IMR-90 (cell line): ENCODE measurements around the gene PILRB. TPM values are rescaled to one million over a fixed set of nuclear protein-coding genes. Genes with fewer than 3 reads are reported as not detected.

Source experiments
- ATAC-seq: fragments of 200-7000 bp; cut with Tn5 transposase; 2 replicates; pipeline ENCODE4 v1.9.1; 2020; ENCODE audit warnings: low read depth, mild to moderate bottlenecking, moderate library complexity
- BruUV-seq: library from RNA; stranded (reverse); fragments of 400-500 nt; replicated peaks from 2 replicates; lab custom pipeline; 2021; lab: Mats Ljungman, UMichigan
- CTCF ChIA-PET: fragments of 300-600 bp; formaldehyde crosslinking; extraction: SDS; loops from one replicate; lab custom pipeline; 2021; ENCODE audit warnings: antibody characterized with exemption; lab: Yijun Ruan, JAX
- POLR2A ChIA-PET: fragments of 300-600 bp; sonication (Branson Sonifier 250); formaldehyde crosslinking; loops from one replicate; lab custom pipeline; 2022; ENCODE audit warnings: antibody characterized with exemption; ENCODE audit not compliant: unreplicated experiment; lab: Charles Lee
- DNase-seq: peaks from one replicate; pipeline ENCODE4 v3.0.0; 2013
- H2AFZ ChIP-seq: replicated peaks from 2 replicates; pipeline ENCODE3; 2013; ENCODE audit warnings: low read length, mild to moderate bottlenecking; ENCODE audit not compliant: poor library complexity
- H2AK5ac ChIP-seq: 2 replicates; pipeline ENCODE4 v1.6.1; 2013; ENCODE audit warnings: low read depth, low read length, inconsistent platforms
- H2AK9ac ChIP-seq: replicated peaks from 2 replicates; pipeline ENCODE3; 2013; ENCODE audit warnings: mild to moderate bottlenecking, low read depth, low read length, moderate library complexity; ENCODE audit not compliant: poor library complexity
- H2BK120ac ChIP-seq: 2 replicates; pipeline ENCODE4 v1.6.1; 2013; ENCODE audit warnings: low read depth, low read length, inconsistent platforms
- H2BK15ac ChIP-seq: 3 replicates; pipeline ENCODE4 v1.6.1; 2013; ENCODE audit warnings: low read depth, low read length, inconsistent platforms
- H2BK20ac ChIP-seq: 2 replicates; pipeline ENCODE4 v1.6.1; 2013; ENCODE audit warnings: low read depth, mild to moderate bottlenecking, inconsistent platforms, low read length, moderate library complexity
- H2BK5ac ChIP-seq: 2 replicates; pipeline ENCODE4 v1.6.1; 2013; ENCODE audit warnings: mild to moderate bottlenecking, low read depth, low read length, inconsistent platforms; ENCODE audit not compliant: poor library complexity, severe bottlenecking
- H3K14ac ChIP-seq: replicated peaks from 2 replicates; pipeline ENCODE4 v1.6.1; 2013; ENCODE audit warnings: low read depth, low read length, inconsistent platforms
- H3K18ac ChIP-seq: 2 replicates; pipeline ENCODE4 v1.6.1; 2013; ENCODE audit warnings: low read depth, low read length, control low read depth
- H3K23ac ChIP-seq: 2 replicates; pipeline ENCODE4 v1.6.1; 2013; ENCODE audit warnings: low read depth, low read length, inconsistent platforms
- H3K27ac ChIP-seq: 2 replicates; pipeline ENCODE4 v1.5.1; 2013; ENCODE audit warnings: mild to moderate bottlenecking, control low read depth, low read length; ENCODE audit not compliant: insufficient read depth
- H3K27me3 ChIP-seq: 2 replicates; pipeline ENCODE4 v1.6.1; 2013; ENCODE audit warnings: low read length; ENCODE audit not compliant: control insufficient read depth, insufficient read depth
- H3K36me3 ChIP-seq: 2 replicates; pipeline ENCODE4 v1.6.1; 2013; ENCODE audit warnings: low read length, mixed read lengths; ENCODE audit not compliant: control insufficient read depth, insufficient read depth
- H3K4ac ChIP-seq: 2 replicates; pipeline ENCODE4 v1.6.1; 2013; ENCODE audit warnings: low read depth, low read length, inconsistent platforms
- H3K4me1 ChIP-seq: 2 replicates; pipeline ENCODE4 v1.6.1; 2013; ENCODE audit warnings: low read length, mixed read lengths; ENCODE audit not compliant: control insufficient read depth, insufficient read depth
- H3K4me2 ChIP-seq: 2 replicates; pipeline ENCODE4 v1.6.1; 2013; ENCODE audit warnings: low read depth, mild to moderate bottlenecking, control low read depth, low read length, moderate library complexity
- H3K4me3 ChIP-seq: 2 replicates; pipeline ENCODE4 v1.5.1; 2013; ENCODE audit warnings: low read depth, mild to moderate bottlenecking, control low read depth, low read length, moderate library complexity; ENCODE audit not compliant: insufficient read depth
- H3K56ac ChIP-seq: 2 replicates; pipeline ENCODE4 v1.6.1; 2013; ENCODE audit warnings: low read length, inconsistent platforms; ENCODE audit not compliant: insufficient read depth; ENCODE audit errors: extremely low read depth
- H3K79me1 ChIP-seq, 2 experiments: 2 replicates each; pipeline ENCODE4 v1.6.1; 2013; ENCODE audit warnings: low read length in 2 of 2, inconsistent platforms in 1 of 2, low read depth in 1 of 2
- H3K9ac ChIP-seq: 2 replicates; pipeline ENCODE4 v1.6.1; 2013; ENCODE audit warnings: low read depth, low read length, control low read depth
- H3K9me1 ChIP-seq: 2 replicates; pipeline ENCODE4 v1.6.1; 2013; ENCODE audit warnings: low read length, inconsistent platforms; ENCODE audit not compliant: insufficient read depth
- H3K9me3 ChIP-seq: 2 replicates; pipeline ENCODE4 v1.6.1; 2013; ENCODE audit warnings: low read length; ENCODE audit not compliant: control insufficient read depth, insufficient read depth
- H4K20me1 ChIP-seq: 2 replicates; pipeline ENCODE4 v1.6.1; 2013; ENCODE audit warnings: low read length, inconsistent platforms; ENCODE audit not compliant: insufficient read depth
- H4K5ac ChIP-seq: 2 replicates; pipeline ENCODE4 v1.6.1; 2013; ENCODE audit warnings: mild to moderate bottlenecking, low read depth, low read length, control low read depth
- H4K8ac ChIP-seq, 2 experiments: 2 replicates each; pipeline ENCODE4 v1.6.1; 2013; ENCODE audit warnings: low read depth in 2 of 2, low read length in 2 of 2, control low read depth in 1 of 2, inconsistent platforms in 1 of 2
- H4K91ac ChIP-seq: 2 replicates; pipeline ENCODE4 v1.6.1; 2013; ENCODE audit warnings: low read depth, low read length, inconsistent platforms; ENCODE audit not compliant: insufficient read depth
- FOS ChIP-seq: fragments of 150-350 bp; IDR thresholded peaks from 2 replicates; pipeline ENCODE4 v1.6.1; 2016; ENCODE audit warnings: low read depth, low read length
- MAFK ChIP-seq: IDR thresholded peaks from 2 replicates; pipeline ENCODE4 v1.6.1; 2012; ENCODE audit warnings: low read depth, low read length, improper control_type of control experiment
- POLR2A ChIP-seq: IDR thresholded peaks from 2 replicates; pipeline ENCODE4 v1.6.1; 2012; ENCODE audit warnings: mild to moderate bottlenecking, low read depth, low read length
- RAD21 ChIP-seq: IDR thresholded peaks from 2 replicates; pipeline ENCODE4 v1.6.1; 2012; ENCODE audit warnings: low read length, improper control_type of control experiment
- RCOR1 ChIP-seq: IDR thresholded peaks from 2 replicates; pipeline ENCODE4 v1.6.1; 2012; ENCODE audit warnings: mild to moderate bottlenecking, low read length, improper control_type of control experiment; ENCODE audit not compliant: insufficient replicate concordance
- USF2 ChIP-seq: fragments of 150-350 bp; IDR thresholded peaks from 2 replicates; pipeline ENCODE4 v1.6.1; 2017; ENCODE audit warnings: mild to moderate bottlenecking, antibody characterized with exemption, low read length, low read depth
- WGBS, 2 experiments: methylation state at CpG; one replicate each; pipeline versions ENCODE4 v1.1.5 to v1.1.7; 2013; ENCODE audit warnings: missing lambda C conversion rate in 2 of 2; ENCODE audit not compliant: insufficient read length in 1 of 2; ENCODE audit errors: extremely low coverage in 2 of 2; 5-methylcytosine and 5-hydroxymethylcytosine counted together
- dilution Hi-C: fragments of 300-500 bp; cut with HindIII; formaldehyde crosslinking; loops from one replicate; pipeline ENCODE4 v1.14.3; 2018; ENCODE audit warnings: low sequenced_read_pairs; ENCODE audit not compliant: unreplicated experiment
- in situ Hi-C: fragments of 300-500 bp; cut with MboI; formaldehyde crosslinking; loops from 3 replicates; pipeline ENCODE4 v1.14.3; 2019; ENCODE audit warnings: low sequenced_read_pairs, inconsistent platforms, mixed read lengths
- intact Hi-C: fragments of 100-400 bp; cut with micrococcal nuclease; formaldehyde crosslinking; loops from 2 replicates; pipeline ENCODE4 v1.10.0; 2022
- polyA plus RNA-seq, 3 experiments: library from polyadenylated mRNA; depleted of rRNA; stranded (reverse); fragments of >200 nt; gene quantifications; 2 replicates each; pipeline ENCODE4 v1.2.3, GENCODE V29; 2012; ENCODE audit warnings: low replicate concordance in 1 of 3
- total RNA-seq: library from RNA; depleted of rRNA; stranded (reverse); fragments of >200 nt; gene quantifications from 2 replicates; pipeline ENCODE4 v1.2.3, GENCODE V29; 2012

Gene PILRB
- total and polyA plus RNA-seq, 2 of the 4 experiments (the other 2 are of a cell fraction): 3.4 to 22.2 TPM

- Histone ChIP-seq H2AK9ac (no peak overlapping the region), H3K36me3 (no peaks in the 10 kb centered on the region), H3K27me3 (peaks cover 49% of the 10 kb centered on the region), H3K18ac (no peak overlapping the region), H3K4me2 (no peak overlapping the region), H2AK5ac (no peak overlapping the region), H4K91ac (no peak overlapping the region), H3K79me1 (no peaks in the 10 kb centered on the region), H4K20me1 (no peaks in the 10 kb centered on the region), H3K14ac (no peak overlapping the region), H3K4me3 (no peak overlapping the region), H3K4me1 (no peaks in the 10 kb centered on the region), H4K5ac (no peak overlapping the region), H3K9me3 (peaks cover 4% of the 10 kb centered on the region), H2BK5ac (no peak overlapping the region), H2BK120ac (no peak overlapping the region), H3K27ac (no peak overlapping the region), H2BK20ac (no peak overlapping the region), H3K4ac (no peak overlapping the region), H3K9me1 (peaks cover 3% of the 10 kb centered on the region; the same call in 1 of the 2 replicates), H3K56ac (no peak overlapping the region), H2AFZ (no peak overlapping the region), H4K8ac (no peak overlapping the region), H2BK15ac (no peak overlapping the region), H3K23ac (no peak overlapping the region), H3K9ac (no peak overlapping the region)
- DNase-seq (no peak), ATAC-seq (no peak)
- POLR2A ChIA-PET: no interaction called here
- CTCF ChIA-PET: interaction anchor here (0.6 kb wide), 1 partner anchor 1004 kb away, joined by 3 read pairs; no protein-coding TSS in a partner anchor
- no CpG with 5 or more reads among the region's 4 CpGs for WGBS, 2 experiments
- intact Hi-C loops (no loop called here), in situ Hi-C loops (no loop called here), dilution Hi-C loops (no loop called here)
- TF ChIP-seq MAFK (no peak), RAD21 (no peak), POLR2A (no peak), USF2 (no peak), FOS (no peak), RCOR1 (no peak)
- no TSS peak for BruUV-seq
These were observed 35.5 kb downstream of the PILRB start for GRCh38 chr7:100393233-100393905.
